Fibroblast of peridontal ligament (primary cell): Measurements from ENCODE around the gene MCM3AP.

ENCODE experiments used
- DNase-seq: peaks from one replicate; pipeline ENCODE4 v3.0.0-alpha.2; 2010; ENCODE audit errors: extremely low read depth

Gene MCM3AP

GRCh38 chr21:46185716-46186115, 99.7 kb downstream of the MCM3AP start:
- no peak for DNase-seq
